Stimulated activated CD4-positive, alpha-beta T cell treated with anti-CD3 and anti-CD28 coated beads, Interleukin-12 subunit alpha, Interleukin-12 subunit beta, amount 100 ng/mL, for 48 hours (primary cell): ENCODE results near the gene CCNK.

Source experiments
- DNase-seq, 3 donors: peaks; one replicate each; pipeline ENCODE4 v3.0.0-alpha.2; 2020; ENCODE audit warnings: low read depth in 2 of 3, low spot score in 1 of 3

Gene CCNK

DNA sequence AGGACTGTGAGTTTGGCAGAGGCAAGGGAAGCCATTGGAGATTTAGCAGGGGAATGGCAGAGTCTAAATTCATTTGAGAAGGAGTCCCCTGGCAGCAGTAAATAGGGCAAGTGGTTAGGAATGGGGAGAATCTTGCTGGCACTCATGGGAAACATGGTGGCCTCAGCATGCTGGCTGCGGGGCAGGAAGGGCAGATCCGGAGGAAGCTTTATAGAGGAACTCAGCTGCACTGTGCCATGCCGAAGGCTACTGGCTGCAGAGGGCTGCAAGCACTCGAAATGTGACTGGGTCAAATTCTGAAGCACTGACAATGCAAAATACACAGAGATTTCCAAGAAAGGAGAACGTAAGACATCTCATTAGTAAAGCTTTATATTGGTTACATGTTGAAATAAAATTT, 23.9 kb downstream of the CCNK start:
- no peak for DNase-seq

GRCh38 chr14:99506276-99506675, 25.1 kb downstream of the CCNK start:
- DNase-seq: no peak

GRCh38 chr14:99507860-99508640, 26.8 kb downstream of the CCNK start:
- no peak for DNase-seq

DNA sequence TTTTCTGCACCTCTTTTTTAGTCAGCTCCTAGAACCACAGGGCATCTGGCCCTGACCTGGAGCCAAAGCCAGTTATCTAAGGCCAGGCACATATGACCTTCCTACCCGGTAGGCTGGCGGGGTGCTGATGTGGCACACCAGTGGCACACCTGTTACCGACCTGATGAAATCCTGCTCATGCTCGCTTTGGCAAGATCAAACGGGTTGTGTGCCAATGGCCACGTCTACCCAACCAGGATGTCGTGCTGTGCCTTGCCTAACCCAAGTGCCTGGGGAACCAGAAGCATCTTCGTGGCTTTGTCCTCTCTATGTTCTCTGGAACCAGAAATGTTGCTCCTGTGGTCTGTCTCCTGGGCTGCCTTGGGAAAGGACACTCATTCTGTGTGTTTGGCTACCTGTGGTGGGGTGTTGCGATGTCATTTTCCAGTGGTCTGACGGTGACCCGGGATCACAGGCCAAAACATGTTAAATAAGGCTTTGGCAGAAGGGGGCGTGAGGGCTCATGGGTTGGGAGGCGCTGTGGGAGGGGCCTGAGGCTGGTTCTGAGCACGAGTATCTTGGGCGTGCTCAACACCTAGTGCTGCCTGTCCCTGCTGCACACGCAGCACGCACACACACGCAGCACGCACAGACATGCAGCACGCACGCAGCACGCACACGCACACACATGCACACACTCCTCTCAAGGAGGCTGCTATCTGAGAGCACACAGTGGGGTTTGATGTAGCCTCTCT, 27.9 kb downstream of the CCNK start:
- DNase-seq: no peak

DNA sequence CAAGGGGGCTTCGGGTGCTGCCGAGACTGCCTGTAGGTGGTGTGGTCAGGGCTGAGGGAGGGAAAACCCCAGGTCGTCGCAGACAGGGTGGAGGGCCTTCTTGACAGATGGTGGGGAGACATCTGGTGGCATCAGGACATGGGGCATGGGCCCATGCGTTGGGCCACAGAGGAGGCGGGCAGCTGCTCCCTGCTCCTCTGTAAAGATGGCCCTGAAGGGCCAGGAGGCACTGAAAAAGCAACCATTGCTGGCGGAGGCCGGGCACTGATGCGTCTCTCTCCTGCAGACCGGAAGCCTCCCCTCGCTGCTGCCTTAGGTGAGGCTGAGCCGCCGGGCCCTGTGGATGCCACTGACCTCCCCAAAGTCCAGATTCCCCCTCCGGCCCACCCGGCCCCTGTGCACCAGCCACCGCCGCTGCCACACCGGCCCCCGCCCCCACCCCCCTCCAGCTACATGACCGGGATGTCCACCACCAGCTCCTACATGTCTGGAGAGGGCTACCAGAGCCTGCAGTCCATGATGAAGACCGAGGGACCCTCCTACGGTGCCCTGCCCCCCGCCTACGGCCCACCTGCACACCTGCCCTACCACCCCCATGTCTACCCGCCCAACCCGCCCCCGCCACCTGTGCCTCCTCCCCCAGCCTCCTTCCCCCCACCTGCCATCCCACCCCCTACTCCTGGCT, 28.8 kb downstream of the CCNK start:
- no peak for DNase-seq

DNA sequence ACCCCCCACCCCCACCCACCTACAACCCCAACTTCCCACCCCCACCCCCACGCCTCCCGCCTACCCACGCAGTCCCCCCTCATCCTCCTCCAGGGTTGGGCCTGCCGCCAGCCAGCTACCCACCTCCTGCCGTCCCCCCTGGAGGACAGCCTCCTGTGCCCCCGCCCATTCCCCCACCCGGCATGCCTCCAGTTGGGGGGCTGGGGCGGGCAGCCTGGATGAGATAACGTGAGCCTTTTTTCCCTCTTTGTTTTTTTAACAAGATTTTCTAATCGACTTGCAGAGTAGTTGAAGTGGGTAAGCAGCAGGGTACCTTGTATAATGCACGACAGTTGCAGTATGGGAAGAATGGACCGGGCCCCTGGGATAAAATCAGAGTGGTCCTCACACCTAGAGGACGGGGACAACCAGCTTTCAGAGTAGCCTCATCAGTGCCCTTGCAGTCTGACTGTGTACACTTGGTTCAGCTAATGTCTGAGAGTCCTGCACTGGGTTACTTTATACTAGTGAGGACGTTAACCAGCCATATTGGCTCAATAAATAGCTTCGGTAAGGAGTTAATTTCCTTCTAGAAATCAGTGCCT, 29.4 kb downstream of the CCNK start:
- no peak for DNase-seq

GRCh38 chr14:99511421-99512109, 30.4 kb downstream of the CCNK start:
- no peak for DNase-seq

- no peak for DNase-seq
These were observed 30.9 kb downstream of the CCNK start for GRCh38 chr14:99512110-99512449.

- no peak for DNase-seq
These were observed 31.5 kb downstream of the CCNK start for GRCh38 chr14:99512571-99513182.

DNA sequence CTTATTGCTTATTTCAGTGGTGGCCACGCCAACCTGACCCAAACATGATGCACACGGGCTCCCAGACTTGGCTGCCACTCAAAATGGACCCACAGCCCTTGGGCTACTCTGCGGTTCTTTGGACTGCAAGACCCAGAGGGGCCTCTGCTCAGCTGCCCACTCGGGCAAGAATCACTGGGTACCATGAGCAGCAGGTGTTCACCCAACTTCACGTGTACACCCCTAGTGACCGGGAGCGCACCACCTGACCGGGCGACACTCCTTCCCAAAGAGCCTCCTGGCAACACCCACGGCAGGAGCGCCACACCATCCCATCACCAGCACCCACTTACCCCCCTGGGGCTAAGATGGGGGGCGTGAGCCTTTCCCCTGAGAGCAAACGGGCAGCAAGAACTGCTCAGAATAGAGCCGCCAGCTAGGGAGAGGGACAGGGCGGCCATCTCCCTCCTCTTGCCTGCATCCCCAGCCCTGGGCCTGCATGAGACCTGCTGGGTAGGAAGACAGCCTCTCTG, 32.0 kb downstream of the CCNK start:
- DNase-seq: no peak

DNA sequence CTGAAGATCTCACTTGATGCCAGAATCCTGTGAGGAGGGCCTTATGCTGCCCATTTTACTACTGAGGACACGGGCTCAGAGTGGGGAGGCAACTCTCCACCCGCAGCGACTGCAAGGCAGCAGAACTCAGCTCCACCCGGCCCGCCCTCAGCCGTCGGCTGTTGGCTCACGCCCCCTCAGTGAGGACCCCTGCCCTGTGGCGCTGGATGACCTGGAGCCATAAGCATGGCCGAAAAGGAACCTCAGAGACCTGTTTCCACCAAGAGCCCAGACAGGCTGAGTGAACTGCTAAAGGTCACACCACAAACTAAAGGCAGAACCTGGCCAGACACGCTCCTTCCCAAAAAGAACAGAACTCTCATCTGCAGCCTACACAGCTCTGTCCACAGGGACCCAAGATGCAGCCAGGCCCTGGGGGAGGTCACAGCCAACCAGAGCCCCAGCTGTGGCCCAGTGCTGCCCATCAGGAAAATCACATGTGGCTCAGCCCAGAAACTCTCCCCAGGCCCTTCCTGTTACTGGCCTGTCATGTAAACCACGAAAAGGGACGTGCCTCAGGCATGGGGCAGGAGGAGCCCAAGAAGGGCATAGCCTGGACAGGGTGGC, 32.8 kb downstream of the CCNK start:
- DNase-seq: no peak

GRCh38 chr14:99514552-99515300, 33.5 kb downstream of the CCNK start:
- no peak for DNase-seq

GRCh38 chr14:99515301-99516155, 34.3 kb downstream of the CCNK start:
- no peak for DNase-seq

DNA sequence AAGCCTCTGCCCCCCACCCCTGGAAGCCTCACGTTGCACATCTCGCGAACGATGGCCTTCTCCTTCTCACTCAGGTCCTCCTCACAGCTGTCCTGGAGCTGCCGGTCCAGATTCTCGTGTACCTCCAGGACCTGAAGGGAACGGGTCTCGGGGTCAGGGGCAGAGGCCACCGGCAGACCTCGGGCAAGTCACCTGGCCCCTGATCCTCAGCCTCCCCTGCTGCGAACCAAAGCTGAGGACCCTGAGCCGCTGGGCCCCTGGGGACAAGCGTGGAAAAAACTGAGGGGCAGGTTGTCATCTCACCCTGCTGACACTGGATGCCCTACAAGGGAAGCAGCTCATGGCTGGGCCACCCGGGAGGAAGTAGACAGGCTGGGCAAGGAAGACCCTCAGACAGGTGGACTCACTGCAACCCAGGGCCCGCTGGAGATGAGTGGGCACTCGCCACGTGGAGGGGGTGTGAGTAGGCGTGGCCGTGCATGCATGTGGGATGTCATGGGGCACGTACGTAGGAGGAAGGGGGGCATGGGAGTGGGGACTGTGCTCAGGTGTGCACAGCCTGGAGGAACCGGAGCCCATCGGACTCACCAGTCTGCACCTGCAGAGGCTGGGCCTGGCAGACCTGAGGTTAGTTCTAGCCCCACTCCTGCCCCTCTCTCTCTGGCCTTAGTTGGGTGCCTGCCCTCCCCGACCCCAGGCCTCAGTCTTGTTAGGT, 35.1 kb downstream of the CCNK start:
- no peak for DNase-seq

DNA sequence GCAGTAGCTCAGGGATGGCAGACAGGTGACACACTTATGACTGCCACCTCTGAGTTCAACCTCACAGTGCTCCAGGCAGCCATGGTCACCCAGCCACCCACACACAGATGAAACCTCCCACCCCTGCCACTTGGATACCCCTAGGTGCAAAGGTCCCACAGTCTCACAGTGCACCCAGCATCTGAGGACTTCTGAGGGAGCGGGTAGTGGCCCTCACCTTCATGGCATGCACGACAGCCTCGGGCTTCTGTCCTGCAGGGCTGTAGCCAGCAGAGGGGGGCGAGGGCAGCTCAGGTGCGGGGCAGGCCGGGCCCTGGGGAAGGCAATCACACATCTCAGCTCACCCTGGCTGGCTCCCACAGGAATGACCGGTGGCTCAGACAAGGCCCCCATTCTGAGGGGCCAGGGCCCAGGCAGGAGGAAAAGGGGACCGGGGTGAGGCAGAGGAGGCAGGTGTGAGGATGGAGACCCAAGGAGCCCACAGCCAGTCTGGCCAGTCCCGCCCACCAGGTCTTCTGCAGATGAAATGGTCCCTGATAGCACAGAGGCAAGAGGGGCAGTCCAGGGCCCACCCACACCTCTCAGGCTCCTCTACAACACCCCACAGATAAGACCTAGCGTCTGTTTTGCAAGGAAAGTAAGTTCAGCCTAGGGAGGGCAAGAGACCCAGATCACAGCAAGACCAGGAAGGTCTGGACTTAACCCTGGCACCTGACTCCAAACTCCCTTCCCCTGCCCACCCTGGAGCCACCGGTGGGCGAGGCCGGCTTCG, 35.8 kb downstream of the CCNK start:
- no peak for DNase-seq

DNA sequence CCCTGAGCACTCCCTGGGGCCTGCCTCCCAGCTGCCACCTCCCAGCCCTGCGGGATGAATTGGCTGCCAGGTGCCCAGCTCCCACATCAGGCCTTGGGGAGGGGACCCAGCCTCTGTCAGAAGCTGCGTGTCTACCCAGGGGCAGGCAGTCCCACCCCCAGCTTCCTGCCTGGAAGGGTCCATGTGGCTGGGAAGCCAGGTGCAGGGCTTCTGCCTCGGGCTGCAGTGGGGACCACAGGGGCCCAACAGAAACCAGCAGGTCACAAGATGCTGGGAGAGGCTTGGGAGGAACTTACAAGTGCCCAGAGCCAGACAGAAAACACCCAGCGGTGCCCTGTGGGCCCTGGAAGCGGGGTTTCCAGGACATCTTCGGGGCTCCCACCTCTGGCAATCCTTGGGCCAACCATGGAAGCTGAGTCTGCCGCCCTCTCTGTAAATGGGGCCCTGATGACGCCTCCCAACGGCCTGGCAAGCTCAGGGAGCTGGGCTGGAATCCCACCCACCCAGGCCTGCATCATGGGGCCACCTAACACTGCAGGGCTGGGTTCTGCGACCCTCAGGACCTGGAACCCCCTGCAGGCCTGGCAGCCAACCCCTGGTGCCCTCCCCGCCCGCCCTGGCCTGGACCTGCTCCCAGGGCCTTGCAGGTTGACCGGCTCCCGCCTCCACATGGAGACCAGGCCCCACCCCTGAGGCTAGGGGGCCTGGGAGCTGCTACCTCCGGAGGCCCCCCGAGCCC, 36.6 kb downstream of the CCNK start:
- DNase-seq: no peak
